Stimulated activated CD4-positive, alpha-beta T cell treated with anti-CD3 and anti-CD28 coated beads, Interleukin-4, amount 100 ng/mL, for 24 hours (primary cell): ENCODE measurements around the gene SEBOX.

Experiments used
- DNase-seq: peaks from one replicate; pipeline ENCODE4 v3.0.0-alpha.2; 2020

Gene SEBOX

GRCh38 chr17:28364665-28365363 is at the start of gene SEBOX:
SEBOX (minus strand) TSS chr17:28365199; CDS start chr17:28365151, 48 bp downstream.
- DNase-seq: no peak

GRCh38 chr17:28413804-28414203 is 48.8 kb upstream of the SEBOX start:
- DNase-seq: no peak

GRCh38 chr17:28412099-28412498 is 47.1 kb upstream of the SEBOX start:
- DNase-seq: no peak

GRCh38 chr17:28407974-28408306 is 42.9 kb upstream of the SEBOX start:
- no peak for DNase-seq

GRCh38 chr17:28407130-28407973 is 42.4 kb upstream of the SEBOX start:
- no peak for DNase-seq

- no peak for DNase-seq
Measured at GRCh38 chr17:28406473-28406814, 41.4 kb upstream of the SEBOX start.

GRCh38 chr17:28405632-28406472 is 40.9 kb upstream of the SEBOX start, which contains the start of gene SLC46A1:
SLC46A1 (minus strand) TSS chr17:28406212; CDS start chr17:28406114, 98 bp downstream.
- DNase-seq: peak; percentile 67

- no peak for DNase-seq
Measured at GRCh38 chr17:28404812-28405570, 40.0 kb upstream of the SEBOX start.

- no peak for DNase-seq
Measured at GRCh38 chr17:28404461-28404811, 39.4 kb upstream of the SEBOX start.

GRCh38 chr17:28404007-28404406 is 39.0 kb upstream of the SEBOX start:
- DNase-seq: no peak

GRCh38 chr17:28402844-28403243 is 37.8 kb upstream of the SEBOX start:
- DNase-seq: no peak

GRCh38 chr17:28402224-28402630 is 37.2 kb upstream of the SEBOX start:
- DNase-seq: no peak

- no peak for DNase-seq
Measured at GRCh38 chr17:28399808-28400207, 34.8 kb upstream of the SEBOX start.

GRCh38 chr17:28398280-28398981 is 33.4 kb upstream of the SEBOX start:
- no peak for DNase-seq

- no peak for DNase-seq
Measured at GRCh38 chr17:28397687-28398279, 32.8 kb upstream of the SEBOX start.

GRCh38 chr17:28397275-28397674 is 32.3 kb upstream of the SEBOX start:
- DNase-seq: no peak

- DNase-seq: no peak
Measured at GRCh38 chr17:28396635-28397239, 31.7 kb upstream of the SEBOX start.

GRCh38 chr17:28395968-28396367 is 31.0 kb upstream of the SEBOX start:
- DNase-seq: no peak

GRCh38 chr17:28395426-28395825 is 30.4 kb upstream of the SEBOX start:
- DNase-seq: no peak

GRCh38 chr17:28394337-28395116 is 29.5 kb upstream of the SEBOX start:
- DNase-seq: no peak
